GM18861 (cell line): ENCODE results near the gene PPP1R12A.
A peak's percentile ranks its signal among the peaks of the same experiment; 100 is the strongest.

Experiments used
- ATAC-seq: cut with Tn5 transposase; IDR thresholded peaks from one replicate; pipeline ENCODE4 v1.9.1; 2021; ENCODE audit not compliant: unreplicated experiment

The PPP1R12A gene

GRCh38 chr12:79936670-79937069 lies 1.8 kb upstream of the PPP1R12A start:
- no peak for ATAC-seq

GRCh38 chr12:79935624-79936345 lies 888 bp upstream of the PPP1R12A start:
- ATAC-seq: peak; percentile 18

- no peak for ATAC-seq
These were observed 446 bp downstream of the PPP1R12A start for GRCh38 chr12:79934281-79935020.

- ATAC-seq: no peak
These were observed 1.2 kb downstream of the PPP1R12A start for GRCh38 chr12:79933532-79934264.

GRCh38 chr12:79933043-79933442 lies 1.9 kb downstream of the PPP1R12A start:
- no peak for ATAC-seq

DNA sequence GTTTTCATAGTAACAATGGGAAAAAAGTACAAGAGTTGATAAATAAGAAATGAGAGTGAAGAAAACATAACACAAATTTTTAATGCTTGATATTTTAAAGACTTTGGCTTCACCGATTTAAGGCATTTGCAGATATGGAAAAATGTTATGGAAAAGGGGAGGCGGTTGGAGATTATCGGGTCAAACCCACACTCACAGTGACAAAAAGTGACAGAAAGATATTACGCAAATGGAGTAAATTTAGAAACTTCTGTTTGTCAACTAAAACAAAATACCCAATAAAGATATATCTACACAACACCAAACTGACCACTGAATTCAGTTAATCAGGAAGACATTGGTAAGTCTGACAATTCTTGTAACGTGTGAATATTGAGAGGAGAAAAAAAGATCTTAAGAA lies 2.5 kb downstream of the PPP1R12A start:
- ATAC-seq: no peak

DNA sequence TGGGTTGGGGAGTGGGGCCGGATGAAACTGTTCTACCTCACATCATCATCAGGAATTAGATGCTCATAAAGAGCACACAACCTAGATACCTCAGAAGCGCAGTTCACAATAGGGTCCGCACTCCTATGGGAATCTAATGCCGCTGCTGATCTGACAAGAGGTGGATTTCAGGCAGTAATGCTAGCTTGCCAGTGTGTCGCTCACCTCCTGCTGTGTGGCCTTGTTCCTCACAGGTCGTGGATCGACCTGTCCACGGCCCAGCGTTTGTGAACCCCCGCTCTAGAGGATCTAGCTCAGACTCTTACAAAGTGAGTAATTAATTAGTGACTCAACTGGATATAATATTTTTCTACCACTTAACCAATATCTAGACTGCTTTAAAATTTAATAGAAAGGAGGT lies 5.8 kb downstream of the PPP1R12A start:
- no peak for ATAC-seq

- ATAC-seq: peak; percentile 99
These were observed 7.0 kb downstream of the PPP1R12A start for GRCh38 chr12:79927772-79928474.

- no peak for ATAC-seq
These were observed 7.9 kb downstream of the PPP1R12A start for GRCh38 chr12:79926951-79927350.

GRCh38 chr12:79925492-79925891 lies 9.4 kb downstream of the PPP1R12A start:
- no peak for ATAC-seq

GRCh38 chr12:79921786-79922185 lies 13.1 kb downstream of the PPP1R12A start:
- ATAC-seq: no peak

- ATAC-seq: no peak
These were observed 14.3 kb downstream of the PPP1R12A start for GRCh38 chr12:79920421-79921238.

DNA sequence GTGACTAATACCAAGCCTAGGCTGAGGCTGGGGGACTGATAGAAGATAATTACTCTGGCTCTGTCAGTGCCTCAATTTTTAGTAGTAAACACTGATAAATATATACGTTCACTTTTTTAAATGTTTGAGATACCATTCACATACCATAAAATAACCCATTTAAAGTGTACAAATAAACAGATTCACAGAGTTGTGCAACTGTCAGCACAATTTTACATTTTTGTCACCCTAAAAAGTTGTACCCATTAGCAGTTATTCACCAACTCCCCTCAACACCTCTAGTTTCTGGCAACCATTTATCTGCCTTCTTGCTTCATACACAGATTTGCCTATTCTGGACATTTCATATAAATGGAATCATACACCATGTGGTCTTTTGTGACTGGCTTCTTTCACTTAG lies 15.1 kb downstream of the PPP1R12A start:
- no peak for ATAC-seq

GRCh38 chr12:79916826-79917225 lies 18.1 kb downstream of the PPP1R12A start:
- ATAC-seq: no peak

GRCh38 chr12:79911889-79912656 lies 22.8 kb downstream of the PPP1R12A start:
- no peak for ATAC-seq

DNA sequence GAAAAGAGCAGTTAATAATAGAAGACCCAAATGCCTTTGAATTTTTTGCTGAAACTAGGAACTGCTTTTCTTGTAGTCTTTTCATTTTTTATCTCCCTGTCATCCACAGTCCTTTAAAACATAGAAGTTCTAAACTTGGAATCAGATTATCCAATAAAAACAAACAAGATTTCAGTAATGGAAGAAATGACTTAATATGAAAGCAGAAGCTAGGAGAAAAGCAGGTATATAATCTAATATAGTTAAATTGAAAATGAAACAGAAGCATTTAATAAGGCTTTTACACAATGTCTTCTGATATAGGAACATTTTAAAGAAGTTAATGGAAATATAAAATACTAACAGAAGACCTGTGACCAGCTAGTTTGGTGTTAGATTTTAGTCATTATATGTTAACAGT lies 26.5 kb downstream of the PPP1R12A start:
- ATAC-seq: no peak

- no peak for ATAC-seq
These were observed 33.4 kb downstream of the PPP1R12A start for GRCh38 chr12:79901506-79901905.

DNA sequence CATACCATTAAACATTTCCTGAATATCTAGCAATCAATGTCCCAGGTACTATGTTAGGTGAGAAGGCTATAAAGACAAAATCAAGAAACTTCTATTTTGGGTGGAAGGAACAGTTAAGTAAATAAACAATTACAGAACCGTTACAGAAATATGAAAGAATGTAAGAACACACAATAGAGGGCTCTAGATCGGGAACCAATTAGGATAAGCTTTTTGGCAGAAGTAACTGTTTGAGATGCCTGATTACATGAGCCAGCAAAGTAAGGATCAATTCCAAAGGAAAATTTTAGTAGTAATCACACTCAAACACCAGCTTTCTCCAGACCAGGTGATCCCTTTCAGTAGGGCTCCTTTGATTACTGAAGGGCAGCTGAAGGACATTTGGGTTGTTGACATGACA lies 33.9 kb downstream of the PPP1R12A start:
- ATAC-seq: no peak

GRCh38 chr12:79900199-79900598 lies 34.7 kb downstream of the PPP1R12A start:
- no peak for ATAC-seq

DNA sequence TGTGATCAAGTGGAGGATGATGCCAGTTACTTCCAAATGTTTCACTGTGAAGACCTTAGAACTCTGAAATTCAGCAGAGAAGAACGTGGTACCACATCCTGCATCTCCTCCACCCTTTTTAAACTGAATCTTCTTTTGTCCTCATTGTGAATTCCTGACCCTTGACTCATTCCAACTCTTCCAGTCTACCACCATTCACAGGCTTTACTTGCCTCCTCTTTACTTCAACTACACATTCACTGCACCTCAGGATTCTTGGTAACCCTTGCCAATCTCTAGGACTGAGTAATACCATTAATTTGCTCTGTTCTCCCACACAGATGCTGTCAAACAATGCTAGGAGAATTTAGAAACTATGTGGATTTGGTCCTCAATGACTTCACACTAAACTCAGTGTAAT lies 37.3 kb downstream of the PPP1R12A start:
- no peak for ATAC-seq
